ENCODE results near the gene PTGER3.

- TF ChIP-seq, protein P1, sequence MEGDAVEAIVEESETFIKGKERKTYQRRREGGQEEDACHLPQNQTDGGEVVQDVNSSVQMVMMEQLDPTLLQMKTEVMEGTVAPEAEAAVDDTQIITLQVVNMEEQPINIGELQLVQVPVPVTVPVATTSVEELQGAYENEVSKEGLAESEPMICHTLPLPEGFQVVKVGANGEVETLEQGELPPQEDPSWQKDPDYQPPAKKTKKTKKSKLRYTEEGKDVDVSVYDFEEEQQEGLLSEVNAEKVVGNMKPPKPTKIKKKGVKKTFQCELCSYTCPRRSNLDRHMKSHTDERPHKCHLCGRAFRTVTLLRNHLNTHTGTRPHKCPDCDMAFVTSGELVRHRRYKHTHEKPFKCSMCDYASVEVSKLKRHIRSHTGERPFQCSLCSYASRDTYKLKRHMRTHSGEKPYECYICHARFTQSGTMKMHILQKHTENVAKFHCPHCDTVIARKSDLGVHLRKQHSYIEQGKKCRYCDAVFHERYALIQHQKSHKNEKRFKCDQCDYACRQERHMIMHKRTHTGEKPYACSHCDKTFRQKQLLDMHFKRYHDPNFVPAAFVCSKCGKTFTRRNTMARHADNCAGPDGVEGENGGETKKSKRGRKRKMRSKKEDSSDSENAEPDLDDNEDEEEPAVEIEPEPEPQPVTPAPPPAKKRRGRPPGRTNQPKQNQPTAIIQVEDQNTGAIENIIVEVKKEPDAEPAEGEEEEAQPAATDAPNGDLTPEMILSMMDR (IDR thresholded peaks at IDR 0.05; ENCODE audit: low read depth, low read length, missing input control): no peak
- TF ChIP-seq HNF4G (IDR thresholded peaks at IDR 0.05): no peak
- no peak for TF ChIP-seq JUND (IDR thresholded peaks at IDR 0.05)
- TF ChIP-seq SP1 (IDR thresholded peaks at IDR 0.05): no peak
- TF ChIP-seq REST (IDR thresholded peaks at IDR 0.05): no peak
- TF ChIP-seq YY1 (IDR thresholded peaks at IDR 0.05): no peak
- TF ChIP-seq TAF1 (conservative IDR thresholded peaks at IDR 0.05): no peak
- TF ChIP-seq EGR1 (IDR thresholded peaks at IDR 0.05; ENCODE audit: low read depth in 2 of 2): no peak
- TF ChIP-seq, protein P2, sequence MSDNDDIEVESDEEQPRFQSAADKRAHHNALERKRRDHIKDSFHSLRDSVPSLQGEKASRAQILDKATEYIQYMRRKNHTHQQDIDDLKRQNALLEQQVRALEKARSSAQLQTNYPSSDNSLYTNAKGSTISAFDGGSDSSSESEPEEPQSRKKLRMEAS (IDR thresholded peaks at IDR 0.05): no peak
These were observed 53.8 kb downstream of the PTGER3 start for GRCh38 chr1:70993798-70994197.

All from liver (tissue), 3 donors.